Activated T-cell treated with anti-CD3 and anti-CD28 coated beads, Interleukin-2, amount 50 U/mL, for 1 hour (primary cell): ENCODE data around the gene CHL1.

Source experiments
- DNase-seq: peaks from one replicate; pipeline ENCODE4 v3.0.0-alpha.2; 2020

CHL1 gene

GRCh38 chr3:288417-288816, 91.9 kb downstream of the CHL1 start:
- DNase-seq: no peak

GRCh38 chr3:291028-291427, 94.5 kb downstream of the CHL1 start:
- DNase-seq: no peak

- no peak for DNase-seq
These were observed 95.3 kb downstream of the CHL1 start for GRCh38 chr3:291646-292436.

- no peak for DNase-seq
These were observed 97.5 kb downstream of the CHL1 start for GRCh38 chr3:294096-294495.

GRCh38 chr3:294581-294980, 98.0 kb downstream of the CHL1 start:
- DNase-seq: no peak

GRCh38 chr3:295166-295565, 98.6 kb downstream of the CHL1 start:
- DNase-seq: no peak

GRCh38 chr3:297585-297984, 101.0 kb downstream of the CHL1 start:
- DNase-seq: no peak

GRCh38 chr3:299590-300301, 103.2 kb downstream of the CHL1 start:
- DNase-seq: no peak

GRCh38 chr3:307182-307581, 110.6 kb downstream of the CHL1 start:
- DNase-seq: no peak

GRCh38 chr3:308597-309321, 112.2 kb downstream of the CHL1 start:
- DNase-seq: no peak

- DNase-seq: no peak
These were observed 115.7 kb downstream of the CHL1 start for GRCh38 chr3:312160-312733.

- no peak for DNase-seq
These were observed 116.3 kb downstream of the CHL1 start for GRCh38 chr3:312911-313310.

GRCh38 chr3:317012-317411, 120.4 kb downstream of the CHL1 start:
- DNase-seq: no peak

GRCh38 chr3:318903-319302, 122.3 kb downstream of the CHL1 start:
- no peak for DNase-seq

GRCh38 chr3:324423-324822, 127.9 kb downstream of the CHL1 start:
- no peak for DNase-seq

- DNase-seq: no peak
These were observed 128.9 kb downstream of the CHL1 start for GRCh38 chr3:325495-325894.

GRCh38 chr3:330494-331115, 134.0 kb downstream of the CHL1 start:
- no peak for DNase-seq

GRCh38 chr3:331881-332280, 135.3 kb downstream of the CHL1 start:
- DNase-seq: no peak

- DNase-seq: no peak
These were observed 136.1 kb downstream of the CHL1 start for GRCh38 chr3:332701-333100.

- no peak for DNase-seq
These were observed 138.7 kb downstream of the CHL1 start for GRCh38 chr3:335240-335639.

- no peak for DNase-seq
These were observed 142.8 kb downstream of the CHL1 start for GRCh38 chr3:339351-339750.

GRCh38 chr3:341998-342397, 145.4 kb downstream of the CHL1 start:
- no peak for DNase-seq

GRCh38 chr3:346186-346585, 149.6 kb downstream of the CHL1 start:
- DNase-seq: no peak
